Bronchial epithelial cell (primary cell): ENCODE results near the gene SESN2. TPM values are rescaled to one million over a fixed set of nuclear protein-coding genes. Genes with fewer than 3 reads are reported as not detected.

Experiments
- DNase-seq: peaks from one replicate; pipeline ENCODE4 v3.0.0-alpha.2; 2010; ENCODE audit warnings: low read depth
- FAIRE-seq: peaks from 2 replicates; lab custom pipeline; 2011; peaks lifted over from hg19 to GRCh38; lab: Jason Lieb, UNC
- H3K27me3 ChIP-seq: 2 replicates; pipeline ENCODE4 v1.5.1; 2011; ENCODE audit warnings: low read length; ENCODE audit not compliant: control insufficient read depth, insufficient read depth
- H3K36me3 ChIP-seq: 2 replicates; pipeline ENCODE4 v1.5.1; 2011; ENCODE audit warnings: low read length; ENCODE audit not compliant: control insufficient read depth, insufficient read depth
- H3K4me3 ChIP-seq: 2 replicates; pipeline ENCODE4 v1.5.1; 2011; ENCODE audit warnings: mild to moderate bottlenecking, low read depth, low read length, control low read depth
- CTCF ChIP-seq: IDR thresholded peaks from 2 replicates; pipeline ENCODE4 v1.5.1; 2011; ENCODE audit warnings: mild to moderate bottlenecking, moderate library complexity, low read length, control low read depth, inconsistent platforms; ENCODE audit not compliant: insufficient read depth, severe bottlenecking
- total RNA-seq: library from RNA; depleted of rRNA; stranded (reverse); fragments of >200 nt; gene quantifications from 2 replicates; pipeline ENCODE4 v1.2.1, GENCODE V29; 2014

SESN2 gene
- total RNA-seq, 1 donor from 2014 or later: 24.2 TPM

- Histone ChIP-seq H3K4me3 (peak overlapping the region; percentile 79), H3K36me3 (peaks cover 3% of the 10 kb centered on the region), H3K27me3 (no peaks in the 10 kb centered on the region)
- FAIRE-seq: no peak
- TF ChIP-seq CTCF: no peak
- no peak for DNase-seq
Observed at GRCh38 chr1:28328228-28328648, 68.9 kb downstream of the SESN2 start.

DNA sequence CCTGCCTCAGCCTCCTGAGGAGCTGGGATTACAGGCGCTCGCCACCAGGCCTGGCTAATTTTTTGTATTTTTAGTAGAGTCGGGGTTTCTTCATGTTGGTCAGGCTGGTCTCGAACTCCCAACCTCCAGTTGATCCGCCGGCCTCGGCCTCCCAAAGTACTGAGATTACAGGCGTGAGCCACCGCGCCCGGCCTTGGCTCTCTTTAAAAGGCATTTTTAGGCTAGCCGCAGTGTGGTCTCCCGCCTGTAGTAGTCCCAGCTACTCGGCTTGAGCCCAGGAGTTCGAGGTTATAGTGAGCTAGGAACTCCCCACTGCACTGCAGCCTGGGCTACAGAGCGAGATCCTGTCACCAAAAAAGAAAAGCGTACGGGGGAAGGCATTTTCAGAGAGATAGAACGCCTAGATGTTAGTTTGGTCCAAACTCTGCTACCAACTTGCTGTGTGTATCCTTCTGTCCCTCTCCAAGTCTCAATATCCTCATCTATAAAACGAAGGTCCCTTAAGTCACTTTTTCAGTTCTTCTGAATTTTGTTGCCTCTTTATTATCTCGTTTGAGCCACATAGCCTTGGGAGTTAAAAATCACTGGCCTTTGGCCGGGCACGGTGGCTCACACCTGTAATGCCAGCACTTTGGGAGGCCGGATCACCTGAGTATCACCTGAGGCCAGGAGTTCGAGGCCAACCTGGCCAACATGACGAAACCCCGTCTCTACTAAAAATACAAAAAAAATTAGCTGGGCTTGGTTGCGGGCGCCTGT is 70.3 kb downstream of the SESN2 start:
- TF ChIP-seq CTCF: no peak
- DNase-seq: peak; percentile 6
- peaks cover 6% of the 10 kb centered on the region for H3K36me3 ChIP-seq
- H3K4me3 ChIP-seq: peak overlapping the region; percentile 79
- no peak for FAIRE-seq
- no peaks in the 10 kb centered on the region for H3K27me3 ChIP-seq

Other genes with a start within 250 kb of the SESN2 start
- 5.8 and 7.1 TPM in 2 replicates for gene EYA3, start 170.9 kb upstream of the SESN2 start, total RNA-seq
- gene PTAFR, start 82.8 kb upstream of the SESN2 start, total RNA-seq: 5.0 and 10.9 TPM in 2 replicates
- gene DNAJC8, start 26.5 kb upstream of the SESN2 start, total RNA-seq: 44.2 and 51.7 TPM in 2 replicates
- gene ATP5IF1, start 23.4 kb upstream of the SESN2 start, total RNA-seq: 286 and 496 TPM in 2 replicates
- 55.0 and 59.5 TPM in 2 replicates for gene MED18, start 69.5 kb downstream of the SESN2 start, total RNA-seq
- gene PHACTR4, start 110.2 kb downstream of the SESN2 start, total RNA-seq: 3.2 and 6.7 TPM in 2 replicates
- gene RCC1, start 246.5 kb downstream of the SESN2 start, total RNA-seq: 55.9 and 122 TPM in 2 replicates